Activated effector memory CD4-positive, alpha-beta T cell treated with anti-CD3 and anti-CD28 coated beads, Interleukin-2, amount 50 U/mL, for 16 hours (primary cell): ENCODE measurements around the gene LRRC4C.

Source experiments
- DNase-seq: peaks from one replicate; pipeline ENCODE4 v3.0.0-alpha.2; 2020

LRRC4C gene

DNA sequence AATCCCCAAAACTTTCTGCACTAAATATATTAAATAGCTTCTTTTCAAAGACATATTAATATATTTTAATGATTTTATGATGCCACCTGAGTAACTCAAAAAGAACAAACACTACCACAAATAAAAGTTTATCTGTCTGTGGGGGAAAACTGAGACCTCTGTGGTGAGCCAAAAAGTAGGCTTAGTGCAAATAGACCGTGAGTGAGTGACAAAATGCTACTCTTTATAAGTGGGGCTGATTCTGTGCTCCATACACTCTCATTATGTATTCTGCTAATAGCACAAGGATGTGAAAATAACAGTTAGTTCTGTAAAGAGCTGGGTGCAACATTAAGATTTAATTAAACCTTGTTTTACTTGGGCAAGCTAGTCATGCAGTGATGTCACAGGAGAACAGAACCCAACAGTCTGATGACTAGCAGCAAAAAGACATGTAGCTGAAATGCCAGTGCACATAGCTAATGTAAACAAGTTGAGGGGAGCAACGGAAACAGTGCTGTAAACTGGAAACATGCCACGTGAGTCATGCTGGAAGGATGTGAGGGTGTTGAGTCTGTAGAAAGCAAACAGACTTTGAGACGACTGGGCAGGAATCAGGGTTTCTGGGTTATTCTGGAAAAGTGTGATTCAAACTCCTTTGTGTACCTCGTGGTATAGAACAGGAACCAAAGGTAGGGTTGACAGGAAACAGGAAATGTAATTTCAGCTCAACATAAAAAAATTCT, 1130.4 kb downstream of the LRRC4C start:
- DNase-seq, result no peak

DNA sequence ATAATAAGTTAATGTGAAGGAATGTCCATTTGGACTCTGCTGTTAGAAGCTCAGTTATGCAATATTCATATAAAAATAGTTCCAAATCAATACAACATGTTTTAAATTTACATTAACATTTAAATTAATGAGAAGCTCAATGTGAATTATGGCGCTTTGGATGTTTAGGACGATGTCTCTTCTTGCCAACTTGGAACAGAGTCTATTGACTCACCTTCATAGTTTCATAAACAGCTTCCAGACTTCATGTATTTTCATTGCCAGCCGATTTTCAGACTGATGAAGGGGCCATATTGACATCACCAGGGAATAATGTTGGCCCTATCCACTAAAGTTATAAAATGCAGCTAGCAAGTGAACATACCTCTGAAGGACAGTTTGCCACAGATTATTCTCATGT, 1136.2 kb downstream of the LRRC4C start:
- no peak for DNase-seq

DNA sequence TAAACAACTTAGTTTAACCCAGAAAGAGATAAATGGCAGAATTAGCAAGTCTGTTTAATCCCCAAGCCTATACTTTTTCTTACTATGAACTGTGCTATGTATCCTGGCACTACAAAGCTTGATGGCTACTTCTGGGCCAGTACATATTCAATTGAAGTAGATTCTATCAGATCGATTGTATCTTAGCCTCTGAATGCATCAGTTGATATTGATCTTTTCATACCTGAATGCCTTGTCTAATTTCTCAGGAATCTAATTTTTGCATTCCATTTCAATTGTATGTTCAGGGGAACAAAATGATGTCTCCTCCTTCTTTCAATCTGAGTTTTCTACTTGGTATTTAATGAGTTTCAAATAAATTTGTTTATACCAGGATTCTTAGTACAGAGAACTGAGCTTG, 1137.9 kb downstream of the LRRC4C start:
- DNase-seq, result no peak

DNA sequence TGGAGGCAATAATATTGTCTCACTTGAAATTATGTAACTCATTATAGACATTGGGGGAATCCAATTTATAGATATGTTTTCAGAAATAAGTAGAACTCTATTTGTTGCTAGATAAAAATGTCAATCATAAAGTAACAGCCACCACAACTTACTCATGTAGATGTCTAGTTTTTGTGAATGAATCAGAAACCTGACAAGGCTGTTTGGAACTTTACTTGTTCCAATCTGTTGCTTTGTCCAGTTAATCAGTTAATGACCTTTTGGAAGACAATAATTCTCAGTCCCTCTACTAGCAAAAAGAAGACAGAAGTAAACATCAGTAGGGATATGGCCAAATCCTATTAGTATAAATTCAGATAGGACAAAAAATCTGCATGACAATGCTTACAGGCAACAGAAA, 1143.3 kb downstream of the LRRC4C start:
- no peak for DNase-seq

DNA sequence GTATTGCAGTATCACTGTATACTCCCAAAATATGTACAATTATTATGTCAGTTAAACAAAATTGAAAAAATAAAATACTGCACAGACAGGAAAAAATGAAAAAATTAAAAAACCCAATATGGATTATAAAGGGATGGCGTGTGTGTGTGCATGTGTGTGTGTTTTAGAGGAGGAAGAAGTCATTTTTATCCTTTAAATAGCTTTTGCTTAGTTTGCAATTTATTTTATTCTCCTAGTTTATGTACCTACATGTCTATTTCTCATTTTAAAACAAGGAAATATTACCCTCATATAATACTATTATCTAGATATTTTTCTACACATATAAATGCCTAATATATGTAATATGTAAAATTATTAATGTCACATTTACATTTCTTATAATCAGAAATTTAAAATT, 1144.3 kb downstream of the LRRC4C start:
- DNase-seq, result no peak

DNA sequence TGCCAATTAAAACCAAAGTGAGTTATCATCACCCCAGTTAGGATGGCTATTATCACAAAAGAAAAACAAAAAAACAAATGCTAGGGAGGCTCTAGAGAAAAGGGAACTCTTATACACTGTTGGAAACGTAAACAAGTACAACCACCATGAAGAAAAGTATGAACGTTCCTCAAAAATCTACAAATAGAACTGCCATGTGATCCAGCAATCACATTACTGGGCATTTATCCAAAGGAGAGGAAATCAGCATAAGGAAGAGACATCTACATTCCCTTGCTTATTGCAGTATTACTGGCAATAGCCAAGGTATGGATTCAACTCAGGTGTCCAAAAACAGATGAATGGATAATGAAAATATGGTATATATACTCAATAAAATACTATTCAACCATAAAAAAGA, 1145.1 kb downstream of the LRRC4C start:
- no peak for DNase-seq

DNA sequence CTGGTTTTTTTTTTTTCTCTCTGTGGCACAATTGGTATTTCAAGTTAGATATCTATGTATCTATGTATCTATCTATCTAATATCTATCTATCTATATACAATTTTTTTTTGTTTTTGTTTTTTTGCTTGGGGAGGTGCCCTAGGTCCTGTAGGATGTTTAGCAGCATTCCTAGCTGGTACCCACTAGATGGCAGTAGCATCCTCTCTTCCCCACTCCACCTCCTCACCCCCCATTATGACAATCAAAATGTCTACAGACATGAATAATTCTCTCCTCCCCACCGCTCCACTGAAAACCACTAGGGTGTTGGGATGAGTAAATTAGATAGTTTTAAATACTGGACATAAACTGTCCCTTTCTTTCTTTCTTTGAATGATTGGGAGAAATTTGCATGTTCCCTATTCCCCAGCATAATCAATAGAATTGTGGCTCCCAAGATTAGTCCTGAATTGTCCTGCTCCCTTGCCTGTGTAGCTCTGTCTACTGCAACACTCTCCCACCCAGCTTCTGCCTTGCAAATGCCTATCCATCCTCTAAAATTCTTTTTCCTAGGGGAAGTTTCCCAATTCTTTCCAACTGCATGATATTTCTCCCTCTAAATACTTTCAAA, 1152.4 kb downstream of the LRRC4C start:
- no peak for DNase-seq

DNA sequence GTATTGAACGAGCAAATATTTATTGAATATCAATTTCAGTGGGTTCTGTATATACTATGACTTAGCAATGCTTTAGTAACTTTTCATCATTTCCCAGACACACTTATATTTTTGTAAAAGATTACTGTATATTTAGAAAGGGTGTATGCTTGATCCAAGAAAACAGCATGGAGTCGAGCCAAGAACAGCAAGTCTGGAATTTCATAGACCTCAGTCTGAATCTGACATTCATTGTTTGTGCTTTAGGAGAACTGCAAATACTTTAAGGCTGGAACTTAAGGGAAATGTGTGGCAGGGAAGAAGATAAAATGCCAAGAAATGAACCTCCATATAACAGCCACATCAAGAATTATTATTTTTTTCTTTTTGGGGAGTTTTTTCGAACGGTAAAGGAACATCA, 1156.8 kb downstream of the LRRC4C start:
- DNase-seq, result no peak

DNA sequence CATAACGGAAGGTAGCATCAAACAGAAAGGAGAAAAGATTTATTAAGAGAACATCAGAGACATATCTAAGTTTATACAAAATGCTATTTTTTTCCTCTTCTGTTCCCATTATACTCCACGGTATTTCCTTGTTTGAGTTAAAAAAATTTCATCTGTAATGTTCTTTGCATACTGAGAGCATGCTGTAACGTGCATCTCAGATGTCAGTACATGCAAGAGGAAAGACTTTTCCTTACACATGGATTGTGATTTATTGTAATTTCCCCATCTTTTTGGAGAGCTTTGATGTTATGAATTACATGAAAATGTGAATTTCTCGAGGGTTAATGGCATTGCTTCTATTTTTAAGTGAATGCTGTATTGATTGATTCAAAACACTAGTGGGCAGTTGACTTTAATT, 1164.0 kb downstream of the LRRC4C start:
- DNase-seq, result no peak

DNA sequence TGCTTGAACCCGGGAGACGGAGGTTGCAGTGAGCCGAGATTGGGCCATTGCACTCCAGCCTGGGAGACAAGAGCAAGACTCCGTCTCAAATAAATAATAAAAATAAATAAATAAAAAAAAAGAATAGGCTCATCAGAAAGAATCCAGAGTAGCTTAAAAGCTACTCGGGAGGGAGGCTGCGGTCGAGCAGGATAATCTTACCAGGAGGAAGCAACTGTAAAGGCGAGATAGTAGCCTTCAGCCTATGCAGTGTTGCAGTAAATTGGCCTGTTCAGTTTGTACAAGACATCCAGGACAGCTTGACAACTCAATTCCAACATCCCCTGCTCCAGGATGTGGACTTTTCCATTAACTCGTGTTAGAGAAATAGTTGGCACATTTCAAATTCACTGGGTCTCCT, 1164.7 kb downstream of the LRRC4C start:
- no peak for DNase-seq

DNA sequence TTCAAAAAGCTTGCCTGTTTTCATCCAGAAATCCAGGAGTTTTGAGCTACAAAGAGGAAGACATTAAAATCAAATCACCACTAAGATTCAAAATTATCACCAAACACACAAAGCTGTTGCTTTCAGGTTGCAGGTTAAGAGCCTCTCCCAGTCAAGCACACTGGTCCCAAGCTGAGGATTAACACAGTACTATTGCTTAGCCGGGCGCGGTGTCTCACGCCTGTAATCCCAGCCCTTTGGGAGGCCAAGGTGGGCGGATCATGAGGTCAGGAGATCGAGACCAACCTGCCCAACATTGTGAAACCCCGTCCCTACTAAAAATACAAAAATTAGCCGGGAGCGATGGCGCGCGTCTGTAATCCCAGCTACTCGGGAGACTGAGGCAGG, 1165.1 kb downstream of the LRRC4C start:
- DNase-seq, result no peak

DNA sequence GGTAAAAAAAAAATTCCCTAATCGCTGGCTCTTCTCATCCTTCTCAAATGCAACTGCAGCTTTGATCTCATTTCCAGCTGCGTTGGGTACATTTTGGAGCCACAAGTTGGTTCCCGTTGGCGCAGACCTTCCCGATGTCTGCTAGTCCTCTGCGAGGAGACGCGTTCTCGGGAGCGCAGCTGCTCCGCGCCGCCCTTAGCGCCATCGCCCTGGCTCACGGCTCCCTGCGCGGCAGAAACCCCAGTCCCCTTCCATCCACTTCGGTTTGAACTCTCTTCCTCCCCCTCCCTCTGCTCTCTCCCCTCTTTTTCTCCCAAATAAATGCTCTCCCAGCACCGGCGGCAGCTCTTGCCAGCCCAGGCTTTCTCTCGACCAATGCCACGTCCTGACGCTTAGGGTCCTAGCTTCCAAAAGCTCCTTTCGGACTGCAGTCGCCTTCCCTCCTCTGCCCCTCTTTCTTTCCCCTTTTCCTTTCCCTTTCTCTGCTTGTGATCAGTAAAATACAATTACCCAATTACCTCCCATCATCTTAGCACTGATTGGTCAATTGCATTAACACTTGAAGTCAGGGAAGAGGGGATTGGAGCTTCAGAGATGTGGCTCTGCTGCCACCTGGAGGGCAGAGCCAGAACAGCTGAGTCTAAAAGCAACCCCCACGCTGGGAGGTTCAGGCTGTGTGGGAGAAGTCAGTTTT, 1165.7 kb downstream of the LRRC4C start:
- DNase-seq, result peak; percentile 62

DNA sequence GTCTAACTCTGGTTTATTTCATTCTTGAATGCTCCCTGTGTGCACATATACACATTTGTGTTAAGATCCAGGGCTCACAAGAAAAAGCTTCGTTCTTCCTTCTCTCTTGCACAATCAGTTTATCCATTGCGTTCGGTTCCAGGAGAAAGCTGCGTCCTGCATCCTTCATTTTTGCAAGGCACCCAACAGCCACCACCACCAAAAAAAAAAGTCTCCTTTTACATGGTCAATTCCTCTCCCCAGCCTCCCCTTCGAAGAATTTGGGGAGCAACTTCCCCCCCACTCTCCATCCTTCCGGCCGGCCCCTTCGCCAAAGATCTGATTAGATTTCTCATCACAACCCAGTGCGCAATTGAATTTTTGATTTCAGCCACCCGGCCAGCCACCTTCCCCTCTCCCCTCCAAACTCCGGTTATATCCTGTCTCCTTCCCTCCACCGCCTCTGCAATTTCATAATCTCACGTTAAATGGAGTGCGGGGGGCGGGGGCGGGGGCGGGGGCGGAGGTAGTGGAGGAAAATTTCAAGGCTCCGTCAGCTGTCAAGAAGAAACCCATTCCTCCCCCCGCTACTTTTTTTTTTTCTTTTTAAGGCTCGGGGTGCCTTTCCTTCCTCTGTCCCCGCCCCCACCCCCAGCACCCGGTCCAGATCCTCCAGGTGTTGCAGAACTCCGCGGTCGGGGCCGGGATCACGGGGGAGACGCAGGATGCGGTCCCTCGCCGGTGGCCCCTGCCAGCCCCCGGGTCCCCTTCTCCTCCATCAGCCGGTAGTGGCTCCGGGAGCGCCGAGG, 1166.5 kb downstream of the LRRC4C start:
- DNase-seq, result no peak

DNA sequence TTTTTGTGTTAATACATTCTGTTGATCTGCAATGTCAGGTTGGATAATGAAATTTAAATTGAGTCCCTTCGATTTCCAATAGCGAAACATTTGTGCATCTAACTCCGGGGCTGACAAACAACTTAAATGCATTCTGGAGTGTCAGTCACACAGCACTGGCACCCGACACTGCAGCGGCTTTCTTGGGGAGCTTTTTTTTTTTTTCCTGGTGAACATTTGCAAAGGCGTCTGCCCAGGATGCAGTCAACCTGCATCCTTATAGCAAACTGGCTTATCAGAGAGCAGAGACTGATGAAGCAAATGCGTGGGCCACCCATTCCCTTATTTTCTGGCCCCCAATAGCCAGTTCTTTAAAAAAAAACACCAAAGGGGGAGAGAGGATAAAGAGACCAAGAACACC, 1167.7 kb downstream of the LRRC4C start:
- DNase-seq, result no peak

DNA sequence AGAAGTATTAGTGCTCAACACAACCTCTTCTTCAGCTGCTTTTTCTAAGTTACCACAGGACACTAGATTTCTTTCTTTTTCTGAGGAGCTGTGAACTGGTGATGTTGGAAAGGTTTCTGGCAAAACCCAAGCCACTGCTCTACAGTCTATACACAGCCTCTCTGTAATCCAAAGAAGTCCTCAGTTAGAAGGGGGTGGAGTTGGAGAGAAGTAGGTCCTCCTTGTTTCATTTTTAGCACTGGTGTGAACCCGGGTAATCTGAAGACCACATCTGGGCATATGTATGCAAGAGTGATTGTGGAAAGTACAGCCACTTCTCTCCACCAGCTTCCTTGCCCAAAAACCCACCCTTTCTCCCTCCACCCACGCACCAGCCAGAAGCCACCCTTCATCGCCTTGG, 1168.1 kb downstream of the LRRC4C start:
- no peak for DNase-seq

DNA sequence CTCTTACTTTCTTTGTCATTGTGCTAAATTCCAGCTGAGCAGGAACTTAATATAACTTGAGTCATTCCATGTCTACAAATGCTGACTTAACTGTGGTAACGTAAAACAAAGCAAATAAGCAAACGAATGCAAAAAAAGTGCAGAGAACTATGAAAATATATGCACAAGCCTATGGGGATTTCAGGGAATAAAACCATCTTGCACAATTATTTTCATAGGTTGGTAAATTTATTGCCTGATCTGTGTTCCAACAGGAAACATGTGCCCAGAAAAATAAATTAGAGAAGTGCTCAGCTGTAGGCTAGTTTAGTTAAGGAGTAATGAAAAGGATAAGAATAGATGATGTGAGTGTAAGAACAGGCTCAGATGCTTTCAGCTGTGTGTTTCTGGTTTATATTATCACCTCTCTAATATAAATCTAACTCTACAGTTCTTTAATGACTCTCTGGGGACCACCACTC, 1169.3 kb downstream of the LRRC4C start:
- DNase-seq, result no peak

DNA sequence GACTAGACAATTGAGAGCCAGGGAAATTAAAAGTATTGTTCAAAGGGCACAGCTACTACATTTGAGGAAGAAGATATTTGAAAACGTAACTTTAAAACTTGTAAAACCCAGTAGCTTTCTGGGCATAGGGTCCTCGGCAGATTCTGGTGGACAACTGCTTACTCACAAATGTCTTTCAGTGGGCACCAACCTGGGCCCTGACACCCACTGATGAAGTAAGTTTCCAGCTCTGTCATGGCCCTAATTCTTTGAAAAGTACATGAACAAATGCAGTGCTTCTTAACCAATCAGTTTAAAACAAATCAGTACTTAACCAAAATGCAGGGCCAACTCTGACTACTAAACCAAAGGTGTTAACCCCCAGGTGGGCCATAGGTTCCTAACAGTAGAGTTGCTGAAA, 1170.1 kb downstream of the LRRC4C start:
- no peak for DNase-seq

DNA sequence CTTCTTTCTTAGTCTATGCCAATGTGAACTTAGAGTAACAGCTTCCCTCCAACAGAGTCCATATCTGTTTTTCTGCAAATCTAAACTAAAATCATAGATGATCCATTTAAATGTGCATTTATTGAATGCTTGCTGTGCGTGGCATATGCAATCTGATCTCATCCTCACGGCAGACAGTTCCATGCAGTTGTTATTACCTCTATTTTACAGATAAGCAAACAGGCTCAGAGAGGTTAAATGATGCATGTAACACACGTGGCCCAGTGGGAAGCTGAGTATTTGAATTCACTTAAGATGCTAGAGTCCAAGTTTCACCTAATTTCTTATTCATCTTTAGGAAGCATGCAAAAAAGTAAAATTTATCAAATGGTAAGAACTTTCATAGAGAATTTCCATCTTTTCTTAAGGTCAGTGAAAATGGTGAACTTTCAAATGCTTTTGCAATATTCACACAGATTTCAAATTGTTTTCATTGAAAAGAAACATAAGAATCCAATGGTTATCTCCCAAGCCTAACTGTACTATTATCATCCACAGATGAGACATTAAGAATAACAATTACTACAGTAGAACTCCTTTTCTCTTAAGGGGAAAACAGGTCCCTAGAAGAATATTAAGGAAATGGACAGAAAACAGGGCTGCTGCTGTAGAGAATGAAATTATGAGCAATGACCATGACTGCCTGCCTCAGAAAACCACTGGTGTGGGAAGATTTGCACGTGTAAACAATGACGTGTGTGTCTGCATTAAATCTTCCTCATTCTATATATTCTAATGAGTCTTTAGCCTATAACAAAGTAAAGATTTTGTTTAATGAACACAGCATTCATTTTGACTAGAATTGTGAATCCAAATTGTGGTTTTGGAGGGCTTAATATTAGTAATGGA, 1171.3 kb downstream of the LRRC4C start:
- DNase-seq, result no peak

DNA sequence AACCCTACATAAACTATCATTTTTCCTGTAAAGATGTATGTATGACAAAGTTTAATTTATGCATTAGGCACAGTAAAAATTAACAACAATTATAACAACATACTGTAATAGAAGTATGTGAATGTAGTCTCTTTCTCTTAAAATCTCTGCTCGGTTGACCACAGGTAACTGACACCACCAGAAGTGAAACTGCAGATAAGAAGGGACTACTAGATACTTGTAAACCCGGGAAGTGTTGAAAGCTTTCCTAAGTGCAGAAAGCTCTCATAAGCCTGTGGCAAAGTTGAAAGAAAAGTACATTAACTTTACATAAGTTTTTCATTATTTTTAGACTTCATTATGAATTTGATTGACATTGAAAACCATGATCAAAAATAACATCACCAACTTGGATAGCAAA, 1173.3 kb downstream of the LRRC4C start:
- no peak for DNase-seq

DNA sequence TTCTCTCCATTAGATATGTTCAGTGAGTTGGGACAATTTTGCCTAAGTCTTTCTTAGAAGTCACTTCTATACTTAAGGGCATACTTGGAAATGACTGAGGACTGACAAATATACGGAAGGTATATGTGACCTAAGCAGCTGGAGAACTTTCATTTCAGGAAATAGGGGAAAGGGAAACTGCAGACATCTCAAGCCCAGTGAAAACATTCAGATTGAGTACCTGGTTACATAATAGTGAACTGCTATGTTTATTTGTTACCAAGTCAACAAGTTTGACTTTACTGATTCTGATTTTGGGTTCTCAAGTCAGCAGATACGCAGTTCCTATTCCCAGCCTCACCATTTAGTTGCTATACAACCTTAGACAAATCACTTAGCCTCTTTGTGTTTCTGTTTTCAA, 1173.9 kb downstream of the LRRC4C start:
- no peak for DNase-seq

DNA sequence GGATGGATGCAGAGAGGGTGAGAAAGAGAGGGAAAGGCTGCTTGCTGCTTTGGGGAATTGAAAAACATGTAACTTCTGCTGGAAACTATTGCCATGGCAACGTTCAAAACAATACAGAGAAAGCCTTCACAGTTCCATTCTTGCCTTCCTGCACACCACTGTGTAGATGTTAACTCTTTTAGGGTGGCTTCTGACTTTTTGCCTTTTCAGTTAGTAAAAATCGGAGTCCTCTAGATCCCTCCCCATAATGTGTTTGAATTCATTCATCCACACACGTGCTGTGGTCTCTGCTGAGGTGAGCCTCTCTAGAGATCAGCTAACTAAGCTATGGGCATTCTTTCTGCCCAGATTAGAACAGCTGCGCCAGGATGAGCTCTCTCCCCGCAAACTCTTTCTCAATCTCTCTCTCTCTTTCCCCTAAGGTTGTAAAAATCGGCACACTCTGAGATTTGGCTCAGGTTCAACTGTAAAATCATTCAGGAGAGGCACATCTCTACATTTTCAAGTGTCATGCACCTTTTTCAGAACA, 1178.3 kb downstream of the LRRC4C start:
- no peak for DNase-seq
